ENCODE data around the gene MKKS. TPM values are rescaled to one million over a fixed set of nuclear protein-coding genes. Genes with fewer than 3 reads are reported as not detected.

The MKKS gene
- total and polyA plus RNA-seq, 2 of the 13 experiments (the other 11 are each of a cell fraction or from before 2014, with no cell fraction given), result 26.7 to 34.5 TPM

DNA sequence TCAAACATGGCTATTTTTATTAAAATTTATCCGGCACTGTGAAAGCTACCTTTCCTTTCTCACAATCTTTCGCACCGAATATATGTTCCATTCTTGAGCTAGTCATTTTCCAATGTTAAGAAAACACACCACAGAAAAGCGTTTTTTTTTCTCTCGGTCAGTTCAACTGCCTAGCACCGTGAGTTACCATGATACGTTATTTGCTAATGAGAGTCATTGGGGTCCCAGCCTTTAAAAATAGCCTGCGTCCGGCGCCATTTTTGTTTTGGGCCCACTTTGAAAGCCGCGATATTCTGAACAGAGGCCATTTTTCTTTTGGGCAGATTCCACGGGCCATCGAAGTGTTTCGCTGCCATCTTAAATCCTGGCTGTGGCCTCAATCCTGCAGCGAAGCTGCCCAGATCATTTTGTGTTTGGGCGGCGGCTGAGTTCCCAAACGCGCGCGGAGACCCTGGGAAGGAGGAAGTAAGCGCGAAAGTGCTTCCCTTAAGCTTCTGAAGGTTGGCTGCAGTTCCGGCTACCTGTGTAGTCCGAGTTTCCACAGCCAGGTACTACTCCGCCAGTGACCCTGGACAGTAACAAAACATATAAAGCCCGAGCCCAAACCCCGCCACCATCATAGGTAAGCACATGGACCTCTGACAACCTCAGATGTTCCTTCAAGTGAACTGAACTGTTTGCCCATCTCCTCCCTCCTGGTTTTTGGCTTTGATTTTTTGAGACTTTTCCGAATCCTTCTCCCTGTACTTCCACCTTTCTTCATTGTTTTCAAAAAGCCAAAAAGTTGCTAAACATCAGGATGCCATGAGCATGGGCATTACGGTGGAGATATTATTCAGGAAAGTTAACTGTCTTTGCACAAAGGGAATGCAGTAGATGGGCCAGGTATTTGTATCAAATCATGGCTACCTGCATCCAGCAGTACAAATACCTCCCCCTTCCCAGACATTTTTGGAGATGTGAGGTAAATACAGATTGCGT lies 1.1 kb upstream of the MKKS start, which contains the start of gene SLX4IP (continued):
- TF ChIP-seq HDAC6 (IDR thresholded peaks at IDR 0.05; ENCODE audit: low read depth, low read length) (peak; percentile 71; the same call in 1 of the 2 replicates), ZNF431 (CRISPR knock-in tag; IDR thresholded peaks at IDR 0.05; ENCODE audit: borderline replicate concordance, low read depth) (peak; percentile 46; the same call in 1 of the 2 replicates), KMT2A (CRISPR knock-in tag; IDR thresholded peaks at IDR 0.05) (peak; percentile 89), RFX5 (IDR thresholded peaks at IDR 0.05; ENCODE audit: low read depth, low read length) (peak; percentile 19; the same call in 1 of the 2 replicates), NFKBIZ (CRISPR knock-in tag; IDR thresholded peaks at IDR 0.05) (peak; percentile 63), POLR2A (IDR thresholded peaks at IDR 0.05; ENCODE audit: insufficient read depth in 1 of 2, low read depth in 2 of 2, low read length in 2 of 2) (peak; percentile 72 to 92), ZNF274 (CRISPR knock-in tag; IDR thresholded peaks at IDR 0.05) (peak; percentile 71), RBAK (CRISPR knock-in tag; IDR thresholded peaks at IDR 0.05) (no peak; the same call in 1 of the 2 replicates), ZNF674 (CRISPR knock-in tag; IDR thresholded peaks at IDR 0.05; ENCODE audit: low read depth) (peak; percentile 38; the same call in 1 of the 2 replicates), MED1 (CRISPR knock-in tag; IDR thresholded peaks at IDR 0.05) (no peak; the same call in 1 of the 2 replicates), SPEN (CRISPR knock-in tag; IDR thresholded peaks at IDR 0.05; ENCODE audit: low read depth) (peak; percentile 85), ZFX (CRISPR knock-in tag; IDR thresholded peaks at IDR 0.05; ENCODE audit: low read depth) (peak; percentile 62; the same call in 1 of the 2 replicates), ZNF432 (CRISPR knock-in tag; IDR thresholded peaks at IDR 0.05; ENCODE audit: borderline replicate concordance) (no peak)
- TF ChIP-seq, protein P1, sequence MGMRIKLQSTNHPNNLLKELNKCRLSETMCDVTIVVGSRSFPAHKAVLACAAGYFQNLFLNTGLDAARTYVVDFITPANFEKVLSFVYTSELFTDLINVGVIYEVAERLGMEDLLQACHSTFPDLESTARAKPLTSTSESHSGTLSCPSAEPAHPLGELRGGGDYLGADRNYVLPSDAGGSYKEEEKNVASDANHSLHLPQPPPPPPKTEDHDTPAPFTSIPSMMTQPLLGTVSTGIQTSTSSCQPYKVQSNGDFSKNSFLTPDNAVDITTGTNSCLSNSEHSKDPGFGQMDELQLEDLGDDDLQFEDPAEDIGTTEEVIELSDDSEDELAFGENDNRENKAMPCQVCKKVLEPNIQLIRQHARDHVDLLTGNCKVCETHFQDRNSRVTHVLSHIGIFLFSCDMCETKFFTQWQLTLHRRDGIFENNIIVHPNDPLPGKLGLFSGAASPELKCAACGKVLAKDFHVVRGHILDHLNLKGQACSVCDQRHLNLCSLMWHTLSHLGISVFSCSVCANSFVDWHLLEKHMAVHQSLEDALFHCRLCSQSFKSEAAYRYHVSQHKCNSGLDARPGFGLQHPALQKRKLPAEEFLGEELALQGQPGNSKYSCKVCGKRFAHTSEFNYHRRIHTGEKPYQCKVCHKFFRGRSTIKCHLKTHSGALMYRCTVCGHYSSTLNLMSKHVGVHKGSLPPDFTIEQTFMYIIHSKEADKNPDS (CRISPR knock-in tag; IDR thresholded peaks at IDR 0.05), result 0 out of 2 replicates have a peak, but pooled peaks have one; percentile 70
- TF ChIP-seq, protein P2, sequence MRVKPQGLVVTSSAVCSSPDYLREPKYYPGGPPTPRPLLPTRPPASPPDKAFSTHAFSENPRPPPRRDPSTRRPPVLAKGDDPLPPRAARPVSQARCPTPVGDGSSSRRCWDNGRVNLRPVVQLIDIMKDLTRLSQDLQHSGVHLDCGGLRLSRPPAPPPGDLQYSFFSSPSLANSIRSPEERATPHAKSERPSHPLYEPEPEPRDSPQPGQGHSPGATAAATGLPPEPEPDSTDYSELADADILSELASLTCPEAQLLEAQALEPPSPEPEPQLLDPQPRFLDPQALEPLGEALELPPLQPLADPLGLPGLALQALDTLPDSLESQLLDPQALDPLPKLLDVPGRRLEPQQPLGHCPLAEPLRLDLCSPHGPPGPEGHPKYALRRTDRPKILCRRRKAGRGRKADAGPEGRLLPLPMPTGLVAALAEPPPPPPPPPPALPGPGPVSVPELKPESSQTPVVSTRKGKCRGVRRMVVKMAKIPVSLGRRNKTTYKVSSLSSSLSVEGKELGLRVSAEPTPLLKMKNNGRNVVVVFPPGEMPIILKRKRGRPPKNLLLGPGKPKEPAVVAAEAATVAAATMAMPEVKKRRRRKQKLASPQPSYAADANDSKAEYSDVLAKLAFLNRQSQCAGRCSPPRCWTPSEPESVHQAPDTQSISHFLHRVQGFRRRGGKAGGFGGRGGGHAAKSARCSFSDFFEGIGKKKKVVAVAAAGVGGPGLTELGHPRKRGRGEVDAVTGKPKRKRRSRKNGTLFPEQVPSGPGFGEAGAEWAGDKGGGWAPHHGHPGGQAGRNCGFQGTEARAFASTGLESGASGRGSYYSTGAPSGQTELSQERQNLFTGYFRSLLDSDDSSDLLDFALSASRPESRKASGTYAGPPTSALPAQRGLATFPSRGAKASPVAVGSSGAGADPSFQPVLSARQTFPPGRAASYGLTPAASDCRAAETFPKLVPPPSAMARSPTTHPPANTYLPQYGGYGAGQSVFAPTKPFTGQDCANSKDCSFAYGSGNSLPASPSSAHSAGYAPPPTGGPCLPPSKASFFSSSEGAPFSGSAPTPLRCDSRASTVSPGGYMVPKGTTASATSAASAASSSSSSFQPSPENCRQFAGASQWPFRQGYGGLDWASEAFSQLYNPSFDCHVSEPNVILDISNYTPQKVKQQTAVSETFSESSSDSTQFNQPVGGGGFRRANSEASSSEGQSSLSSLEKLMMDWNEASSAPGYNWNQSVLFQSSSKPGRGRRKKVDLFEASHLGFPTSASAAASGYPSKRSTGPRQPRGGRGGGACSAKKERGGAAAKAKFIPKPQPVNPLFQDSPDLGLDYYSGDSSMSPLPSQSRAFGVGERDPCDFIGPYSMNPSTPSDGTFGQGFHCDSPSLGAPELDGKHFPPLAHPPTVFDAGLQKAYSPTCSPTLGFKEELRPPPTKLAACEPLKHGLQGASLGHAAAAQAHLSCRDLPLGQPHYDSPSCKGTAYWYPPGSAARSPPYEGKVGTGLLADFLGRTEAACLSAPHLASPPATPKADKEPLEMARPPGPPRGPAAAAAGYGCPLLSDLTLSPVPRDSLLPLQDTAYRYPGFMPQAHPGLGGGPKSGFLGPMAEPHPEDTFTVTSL (CRISPR knock-in tag; IDR thresholded peaks at IDR 0.05; ENCODE audit: borderline replicate concordance), result peak; percentile 80; the same call in 1 of the 2 replicates
- TF ChIP-seq, protein P3, sequence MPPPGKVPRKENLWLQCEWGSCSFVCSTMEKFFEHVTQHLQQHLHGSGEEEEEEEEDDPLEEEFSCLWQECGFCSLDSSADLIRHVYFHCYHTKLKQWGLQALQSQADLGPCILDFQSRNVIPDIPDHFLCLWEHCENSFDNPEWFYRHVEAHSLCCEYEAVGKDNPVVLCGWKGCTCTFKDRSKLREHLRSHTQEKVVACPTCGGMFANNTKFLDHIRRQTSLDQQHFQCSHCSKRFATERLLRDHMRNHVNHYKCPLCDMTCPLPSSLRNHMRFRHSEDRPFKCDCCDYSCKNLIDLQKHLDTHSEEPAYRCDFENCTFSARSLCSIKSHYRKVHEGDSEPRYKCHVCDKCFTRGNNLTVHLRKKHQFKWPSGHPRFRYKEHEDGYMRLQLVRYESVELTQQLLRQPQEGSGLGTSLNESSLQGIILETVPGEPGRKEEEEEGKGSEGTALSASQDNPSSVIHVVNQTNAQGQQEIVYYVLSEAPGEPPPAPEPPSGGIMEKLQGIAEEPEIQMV (CRISPR knock-in tag; IDR thresholded peaks at IDR 0.05; ENCODE audit: low read depth), result 0 out of 2 replicates have a peak, but pooled peaks have one; percentile 66
- TF ChIP-seq, protein P4, sequence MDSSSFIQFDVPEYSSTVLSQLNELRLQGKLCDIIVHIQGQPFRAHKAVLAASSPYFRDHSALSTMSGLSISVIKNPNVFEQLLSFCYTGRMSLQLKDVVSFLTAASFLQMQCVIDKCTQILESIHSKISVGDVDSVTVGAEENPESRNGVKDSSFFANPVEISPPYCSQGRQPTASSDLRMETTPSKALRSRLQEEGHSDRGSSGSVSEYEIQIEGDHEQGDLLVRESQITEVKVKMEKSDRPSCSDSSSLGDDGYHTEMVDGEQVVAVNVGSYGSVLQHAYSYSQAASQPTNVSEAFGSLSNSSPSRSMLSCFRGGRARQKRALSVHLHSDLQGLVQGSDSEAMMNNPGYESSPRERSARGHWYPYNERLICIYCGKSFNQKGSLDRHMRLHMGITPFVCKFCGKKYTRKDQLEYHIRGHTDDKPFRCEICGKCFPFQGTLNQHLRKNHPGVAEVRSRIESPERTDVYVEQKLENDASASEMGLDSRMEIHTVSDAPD (CRISPR knock-in tag; IDR thresholded peaks at IDR 0.05), result peak; percentile 82; the same call in 1 of the 2 replicates

All from HepG2 (cell line).